MCF 10A (cell line): ENCODE measurements around the gene MLX. TPM values are rescaled to one million over a fixed set of nuclear protein-coding genes. Genes with fewer than 3 reads are reported as not detected.

Experiments
- BruUV-seq: library from RNA; stranded (reverse); fragments of 400-500 nt; replicated peaks from 2 replicates; lab custom pipeline; 2021; lab: Mats Ljungman, UMichigan
- CTCF ChIA-PET: fragments of 300-600 bp; sonication (Branson Sonifier 250); formaldehyde crosslinking; extraction: SDS; loops from one replicate; lab custom pipeline; 2021; ENCODE audit warnings: antibody characterized with exemption, inconsistent platforms; lab: Yijun Ruan, JAX
- POLR2A ChIA-PET: fragments of 300-600, 350-650 bp; sonication (Branson Sonifier 250); formaldehyde crosslinking; extraction: SDS; loops from one replicate; lab custom pipeline; 2020; ENCODE audit warnings: antibody characterized with exemption, inconsistent platforms; lab: Yijun Ruan, JAX
- DNase-seq: peaks from one replicate; pipeline ENCODE4 v3.0.0-alpha.2; 2018; ENCODE audit not compliant: unreplicated experiment
- H3K27ac Mint-ChIP-seq: one replicate; pipeline ENCODE4 v1.8.0; 2022; ENCODE audit warnings: mild to moderate bottlenecking, low read depth, mixed read lengths; ENCODE audit not compliant: unreplicated experiment
- H3K27me3 Mint-ChIP-seq: one replicate; pipeline ENCODE4 v1.8.0; 2022; ENCODE audit warnings: mixed read lengths; ENCODE audit not compliant: insufficient read depth, unreplicated experiment
- H3K36me3 Mint-ChIP-seq: one replicate; pipeline ENCODE4 v1.8.0; 2022; ENCODE audit warnings: mild to moderate bottlenecking, moderate library complexity, mixed read lengths; ENCODE audit not compliant: insufficient read depth, unreplicated experiment
- H3K4me1 Mint-ChIP-seq: one replicate; pipeline ENCODE4 v1.8.0; 2022; ENCODE audit warnings: mixed read lengths; ENCODE audit not compliant: insufficient read depth, unreplicated experiment
- H3K4me3 Mint-ChIP-seq: one replicate; pipeline ENCODE4 v1.8.0; 2022; ENCODE audit warnings: mild to moderate bottlenecking, moderate library complexity, mixed read lengths; ENCODE audit not compliant: unreplicated experiment
- H3K9me3 Mint-ChIP-seq: one replicate; pipeline ENCODE4 v1.8.0; 2022; ENCODE audit warnings: mixed read lengths; ENCODE audit not compliant: unreplicated experiment
- intact Hi-C: fragments of 100-400 bp; cut with micrococcal nuclease; formaldehyde crosslinking; loops from 2 replicates; pipeline ENCODE4 v1.14.1; 2022
- total RNA-seq: library from RNA; stranded (reverse); gene quantifications from 2 replicates; pipeline ENCODE4 v1.2.3, GENCODE V29; 2022
- TF ChIP-seq, protein P1 (sequence below): fragments of 200-600 bp; IDR thresholded peaks from one replicate; pipeline ENCODE4 v1.8.0; 2022; ENCODE audit warnings: antibody characterized with exemption, mild to moderate bottlenecking; ENCODE audit not compliant: unreplicated experiment

MLX gene
- total RNA-seq, 1 experiment from 2014 or later: 39.6 TPM

DNA sequence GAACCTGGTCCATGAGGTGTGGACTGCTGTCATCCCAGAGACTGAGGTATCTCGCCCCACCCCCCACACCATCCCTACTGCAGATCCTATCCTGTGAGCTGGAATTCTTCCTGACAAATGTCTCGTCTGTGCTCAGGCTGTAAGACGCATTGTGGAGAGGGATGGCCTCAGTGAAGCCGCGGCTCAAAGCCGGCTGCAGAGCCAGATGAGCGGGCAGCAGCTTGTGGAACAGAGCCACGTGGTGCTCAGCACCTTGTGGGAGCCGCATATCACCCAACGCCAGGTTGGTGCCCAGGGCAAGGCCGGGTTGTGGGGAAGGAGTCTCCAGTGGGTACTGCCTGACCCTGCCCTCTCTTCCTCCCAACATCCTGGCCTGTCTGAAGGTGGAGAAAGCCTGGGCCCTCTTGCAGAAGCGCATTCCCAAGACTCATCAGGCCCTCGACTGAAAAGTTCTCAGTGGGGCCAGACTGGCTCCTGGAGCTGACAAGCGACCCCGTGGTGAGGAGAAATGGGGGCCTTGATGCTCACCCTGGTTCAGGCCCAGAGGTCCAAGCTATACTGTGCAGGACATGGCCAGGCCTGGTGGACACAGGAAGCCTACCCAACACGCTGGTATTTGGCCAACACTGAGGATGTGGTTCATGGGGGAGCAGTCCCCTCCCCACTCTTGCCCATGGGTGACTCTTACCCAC is 1.2 kb upstream of the MLX start:
- H3K27me3 Mint-ChIP-seq: no peaks in the 10 kb centered on the region
- H3K36me3 Mint-ChIP-seq: peaks cover 34% of the 10 kb centered on the region
- TF ChIP-seq, protein P1, sequence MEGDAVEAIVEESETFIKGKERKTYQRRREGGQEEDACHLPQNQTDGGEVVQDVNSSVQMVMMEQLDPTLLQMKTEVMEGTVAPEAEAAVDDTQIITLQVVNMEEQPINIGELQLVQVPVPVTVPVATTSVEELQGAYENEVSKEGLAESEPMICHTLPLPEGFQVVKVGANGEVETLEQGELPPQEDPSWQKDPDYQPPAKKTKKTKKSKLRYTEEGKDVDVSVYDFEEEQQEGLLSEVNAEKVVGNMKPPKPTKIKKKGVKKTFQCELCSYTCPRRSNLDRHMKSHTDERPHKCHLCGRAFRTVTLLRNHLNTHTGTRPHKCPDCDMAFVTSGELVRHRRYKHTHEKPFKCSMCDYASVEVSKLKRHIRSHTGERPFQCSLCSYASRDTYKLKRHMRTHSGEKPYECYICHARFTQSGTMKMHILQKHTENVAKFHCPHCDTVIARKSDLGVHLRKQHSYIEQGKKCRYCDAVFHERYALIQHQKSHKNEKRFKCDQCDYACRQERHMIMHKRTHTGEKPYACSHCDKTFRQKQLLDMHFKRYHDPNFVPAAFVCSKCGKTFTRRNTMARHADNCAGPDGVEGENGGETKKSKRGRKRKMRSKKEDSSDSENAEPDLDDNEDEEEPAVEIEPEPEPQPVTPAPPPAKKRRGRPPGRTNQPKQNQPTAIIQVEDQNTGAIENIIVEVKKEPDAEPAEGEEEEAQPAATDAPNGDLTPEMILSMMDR: no peak
- peaks cover 18% of the 10 kb centered on the region for H3K4me1 Mint-ChIP-seq
- CTCF ChIA-PET: interaction anchor here (0.5 to 1.2 kb wide), 3 partner anchors 39 to 546 kb away, joined by 3 to 5 read pairs (median 4); no protein-coding TSS in a partner anchor
- intact Hi-C loops: no loop called here
- POLR2A ChIA-PET: interaction anchor here (1.1 to 6.2 kb wide), 3 partner anchors 11 to 22 kb away, joined by 3 to 51 read pairs (median 8); partner anchors contain the start of gene PSMC3IP
- DNase-seq: no peak
- no peaks in the 10 kb centered on the region for H3K9me3 Mint-ChIP-seq
- no TSS peak for BruUV-seq
- H3K27ac Mint-ChIP-seq: no peak overlapping the region
- H3K4me3 Mint-ChIP-seq: no peak overlapping the region

DNA sequence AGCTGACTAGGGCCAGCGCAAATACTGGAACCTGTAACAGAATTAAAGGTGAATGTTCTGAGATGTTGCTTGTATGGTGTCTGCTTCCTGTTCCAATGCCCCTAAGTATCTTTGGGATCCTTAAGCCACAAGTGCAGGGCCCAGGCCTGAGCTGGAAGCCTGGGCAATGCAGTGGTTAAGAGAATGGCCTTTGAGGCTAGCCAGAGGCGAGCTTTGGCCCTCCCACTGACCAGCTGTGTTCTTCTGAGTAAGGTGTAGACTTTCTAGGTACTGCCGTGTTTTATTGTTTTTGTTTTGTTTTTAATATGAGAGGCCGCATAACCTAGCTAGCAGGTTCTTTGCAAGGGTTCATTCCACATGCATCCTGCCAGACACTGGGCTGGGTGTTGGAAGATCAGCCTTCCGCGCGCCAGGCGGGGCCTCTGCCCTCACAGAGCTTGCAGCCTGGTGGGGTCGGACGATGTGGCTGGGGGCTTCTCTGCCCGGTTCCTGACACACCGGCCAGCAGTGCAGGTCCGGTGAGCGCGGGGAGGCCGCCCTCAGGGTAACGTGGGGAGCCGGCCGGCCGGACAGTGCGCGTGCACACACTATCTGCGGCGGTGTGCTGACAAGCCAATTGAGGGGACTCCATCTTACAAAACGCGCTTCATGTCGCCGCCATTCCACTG is 551 bp upstream of the MLX start:
- TF ChIP-seq, protein P1: no peak
- no peak overlapping the region for H3K27ac Mint-ChIP-seq
- intact Hi-C loops: no loop called here
- peaks cover 40% of the 10 kb centered on the region for H3K36me3 Mint-ChIP-seq
- BruUV-seq: no TSS peak
- H3K4me3 Mint-ChIP-seq: peak overlapping the region; percentile 79
- peaks cover 18% of the 10 kb centered on the region for H3K4me1 Mint-ChIP-seq
- no peak for DNase-seq
- no peaks in the 10 kb centered on the region for H3K27me3 Mint-ChIP-seq
- ChIA-PET CTCF (interaction anchor here (0.5 to 4.0 kb wide), 5 partner anchors 12 to 1045 kb away, joined by 3 to 17 read pairs (median 4); partner anchors contain the start of gene PSMC3IP), POLR2A (interaction anchor here (1.2 to 6.2 kb wide), 3 partner anchors 11 to 30 kb away, joined by 8 to 51 read pairs (median 10); partner anchors contain the start of genes NAGLU and PSMC3IP)
- H3K9me3 Mint-ChIP-seq: no peaks in the 10 kb centered on the region

DNA sequence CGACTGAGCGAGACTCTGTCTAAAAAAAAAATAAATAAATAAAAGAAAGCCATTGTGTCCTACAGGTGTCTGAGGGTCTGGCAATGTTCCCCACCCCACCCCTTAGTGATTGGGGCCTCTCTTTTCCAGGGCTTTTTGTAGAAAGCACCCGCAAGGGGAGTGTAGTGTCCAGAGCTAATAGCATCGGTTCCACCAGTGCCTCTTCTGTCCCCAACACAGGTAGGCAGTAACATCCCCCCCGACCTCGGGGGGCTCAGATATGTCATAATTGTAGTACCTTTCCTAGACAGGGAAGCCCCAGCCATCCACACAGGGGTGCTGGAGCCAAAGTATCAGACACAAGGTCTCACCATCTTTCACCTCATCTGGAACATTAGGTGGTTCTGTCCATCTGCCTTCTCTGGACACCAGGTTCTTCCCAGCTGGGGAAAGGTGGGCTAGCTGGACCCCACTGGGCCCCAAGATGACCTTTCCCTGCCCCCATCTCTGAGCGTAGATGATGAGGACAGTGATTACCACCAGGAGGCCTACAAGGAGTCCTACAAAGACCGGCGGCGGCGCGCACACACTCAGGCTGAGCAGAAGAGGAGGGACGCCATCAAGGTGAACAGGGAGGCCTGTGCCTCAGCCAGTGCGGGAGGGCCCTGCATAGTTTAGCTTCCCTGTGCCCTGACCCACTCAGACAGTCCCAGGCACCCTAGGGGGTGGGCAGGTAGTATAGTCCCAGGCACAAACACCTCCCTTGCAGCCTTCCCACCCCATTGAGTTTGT is 1.6 kb downstream of the MLX start:
- BruUV-seq: no TSS peak
- H3K27me3 Mint-ChIP-seq: no peaks in the 10 kb centered on the region
- TF ChIP-seq, protein P1: no peak
- H3K27ac Mint-ChIP-seq: peak overlapping the region; percentile 90
- no peaks in the 10 kb centered on the region for H3K9me3 Mint-ChIP-seq
- H3K4me1 Mint-ChIP-seq: peaks cover 11% of the 10 kb centered on the region
- peaks cover 52% of the 10 kb centered on the region for H3K36me3 Mint-ChIP-seq
- no peak for DNase-seq
- ChIA-PET CTCF (interaction anchor here (1.2 to 4.0 kb wide), 3 partner anchors 8 to 20 kb away, joined by 3 to 17 read pairs (median 3); partner anchors contain the start of gene PSMC3IP), POLR2A (interaction anchor here (0.6 to 6.2 kb wide), 5 partner anchors 9 to 374 kb away, joined by 3 to 51 read pairs (median 6); partner anchors contain the start of genes BECN1, GHDC, NAGLU and PSMC3IP)
- H3K4me3 Mint-ChIP-seq: no peak overlapping the region
- intact Hi-C loops: no loop called here
